NCI-H226 (cell line): ENCODE results near the gene ALG9.

ENCODE experiments used
- DNase-seq: peaks from one replicate; pipeline ENCODE4 v3.0.0-alpha.2; 2015

The ALG9 gene

GRCh38 chr11:111878849-111879636, 7.7 kb upstream of the ALG9 start, which contains the start of the genes CFAP68 and FDXACB1:
Gene CFAP68, plus strand, starts transcription at chr11:111879541. Its CDS starts 20 bp downstream, at chr11:111879561.
Gene FDXACB1, minus strand, starts transcription at chr11:111879165. Its CDS starts 33 bp downstream, at chr11:111879132.
- DNase-seq = peak; percentile 94

- no peak for DNase-seq
Measured at GRCh38 chr11:111878385-111878848, 7.0 kb upstream of the ALG9 start.

DNA sequence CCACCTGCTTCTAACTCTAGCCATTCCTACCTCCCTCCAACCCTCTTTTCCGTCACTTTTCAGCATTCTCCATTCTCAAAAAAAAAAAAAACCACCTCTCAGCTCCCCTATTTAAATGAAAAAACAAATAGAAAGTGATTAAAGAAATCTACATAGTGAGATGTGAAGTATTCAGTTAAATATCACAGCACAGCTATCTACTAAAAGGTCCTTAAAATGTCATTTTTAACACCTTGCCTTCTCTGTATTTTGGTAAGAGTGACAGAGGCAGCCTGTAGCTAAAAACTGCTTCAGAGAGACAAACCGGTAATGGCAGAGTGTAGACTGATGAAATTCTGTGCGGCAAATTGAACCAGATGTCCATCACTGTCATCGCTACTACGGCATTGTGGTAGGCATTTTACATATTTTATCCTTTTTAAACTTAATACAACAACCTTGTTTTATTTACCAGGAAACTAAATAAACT, 346 bp upstream of the ALG9 start:
- no peak for DNase-seq

DNA sequence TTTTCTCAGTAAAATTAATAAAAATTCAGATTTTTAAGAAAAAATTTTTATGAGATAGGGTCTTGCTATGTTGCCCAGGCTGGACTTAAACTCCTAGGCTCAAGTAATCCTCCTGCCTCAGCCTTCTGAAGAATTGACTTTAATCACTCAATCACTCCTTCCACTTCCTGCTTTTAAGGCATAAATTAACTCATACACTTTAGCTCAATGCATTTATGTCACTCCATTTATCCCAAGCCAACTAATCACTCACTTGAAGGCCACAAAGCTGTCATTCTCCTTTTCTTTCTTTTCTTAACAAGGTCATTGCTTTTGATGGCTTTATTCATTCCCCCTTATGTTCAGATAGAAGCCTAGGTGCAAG, 877 bp downstream of the ALG9 start:
- no peak for DNase-seq

DNA sequence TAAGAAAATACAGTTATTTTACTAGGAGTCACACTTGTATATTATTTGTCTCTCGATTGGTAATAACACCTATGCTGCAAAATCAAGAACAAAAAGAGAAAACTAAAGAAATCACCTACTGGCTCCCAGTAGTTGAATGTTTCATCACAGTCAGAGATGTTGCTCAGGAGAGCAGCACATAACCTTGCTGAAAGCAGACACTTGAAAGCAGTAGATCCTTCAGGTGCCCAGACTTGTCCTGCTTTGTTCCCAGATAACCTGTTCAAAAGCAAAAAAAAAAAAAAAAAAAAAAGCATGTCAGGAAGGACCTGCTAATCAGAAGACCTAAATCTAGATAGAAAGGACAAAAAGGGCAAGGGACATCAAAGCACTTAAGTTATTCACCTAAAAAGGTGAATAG, 1.3 kb downstream of the ALG9 start:
- no peak for DNase-seq

- DNase-seq = no peak
Measured at GRCh38 chr11:111860257-111860656, 11.1 kb downstream of the ALG9 start.

GRCh38 chr11:111855506-111855905, 15.9 kb downstream of the ALG9 start:
- DNase-seq = no peak

GRCh38 chr11:111852103-111852502, 19.3 kb downstream of the ALG9 start:
- DNase-seq = no peak

DNA sequence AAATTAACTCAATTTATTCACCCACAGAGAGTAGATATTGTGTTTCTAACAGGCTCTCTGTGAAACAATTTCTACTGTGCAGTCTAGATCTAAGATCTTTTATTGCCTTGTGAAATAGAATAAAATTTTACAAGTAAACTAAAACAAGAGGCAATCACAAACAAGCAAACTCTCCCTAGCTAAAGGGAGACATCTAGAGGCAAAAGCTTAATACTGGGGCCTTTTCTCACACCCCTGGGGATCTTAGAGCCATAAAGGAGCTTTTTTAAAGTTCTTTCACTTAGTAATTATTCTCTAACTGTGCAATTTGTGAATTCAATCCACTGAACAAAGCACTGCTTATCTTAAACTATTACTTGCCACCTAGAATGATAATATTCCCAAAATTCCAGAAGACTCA, 19.7 kb downstream of the ALG9 start:
- DNase-seq = no peak

DNA sequence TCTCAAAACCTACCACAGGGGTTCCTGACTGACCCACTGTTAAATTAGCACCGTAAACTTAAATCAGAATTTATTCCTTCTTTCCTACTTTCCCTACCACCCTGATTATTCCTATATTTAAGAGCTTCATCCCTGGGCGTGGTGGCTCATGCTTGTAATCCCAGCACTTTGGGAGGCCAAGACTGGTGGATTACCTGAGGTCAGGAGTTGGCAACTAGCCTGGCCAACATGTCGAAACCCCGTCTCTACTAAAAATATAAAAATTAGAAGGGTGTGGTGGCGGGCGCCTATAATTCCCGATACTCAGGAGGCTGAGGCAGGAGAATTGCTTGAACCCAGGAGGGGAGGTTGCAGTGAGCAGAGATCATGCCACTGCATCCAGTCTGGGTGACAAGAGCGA, 20.3 kb downstream of the ALG9 start:
- no peak for DNase-seq

DNA sequence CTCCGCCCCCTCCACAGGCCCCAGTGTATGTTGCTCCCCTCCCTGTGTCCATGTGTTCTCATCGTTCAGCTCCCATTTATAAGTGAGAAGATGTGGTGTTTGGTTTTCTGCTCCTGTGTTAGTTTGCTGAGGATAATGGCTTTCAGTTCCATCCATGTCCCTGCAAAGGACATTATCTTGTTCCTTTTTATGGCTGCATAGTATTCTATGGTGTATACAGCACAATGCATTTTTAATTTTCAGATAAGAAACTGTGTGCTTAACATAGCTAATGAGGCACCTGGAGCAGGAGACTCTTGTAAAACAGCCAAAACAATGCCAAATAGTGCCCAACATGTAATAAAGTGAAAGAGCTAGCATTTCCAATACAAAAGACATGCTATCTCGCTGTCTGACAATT, 21.8 kb downstream of the ALG9 start:
- no peak for DNase-seq

GRCh38 chr11:111846636-111847035, 24.7 kb downstream of the ALG9 start:
- DNase-seq = peak; percentile 95

DNA sequence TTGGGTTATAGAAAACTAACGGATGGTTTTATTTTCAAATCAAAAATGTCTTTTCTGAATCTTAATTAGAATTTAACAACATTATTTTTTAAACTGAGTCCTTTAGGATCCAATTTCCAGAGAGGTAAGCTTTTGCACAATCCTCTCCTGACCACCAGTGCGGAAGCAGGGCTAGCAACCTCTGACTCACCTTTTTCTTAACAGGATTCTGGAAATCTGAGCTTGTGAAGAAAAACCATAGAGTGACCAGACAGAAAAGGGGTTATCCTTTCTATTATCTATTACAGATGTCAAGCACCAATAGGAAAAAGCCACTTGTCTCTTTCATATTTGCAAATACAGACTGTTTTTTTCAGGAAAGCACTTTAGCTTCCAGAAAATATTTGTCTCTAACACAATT, 25.3 kb downstream of the ALG9 start:
- peak; percentile 92 for DNase-seq

DNA sequence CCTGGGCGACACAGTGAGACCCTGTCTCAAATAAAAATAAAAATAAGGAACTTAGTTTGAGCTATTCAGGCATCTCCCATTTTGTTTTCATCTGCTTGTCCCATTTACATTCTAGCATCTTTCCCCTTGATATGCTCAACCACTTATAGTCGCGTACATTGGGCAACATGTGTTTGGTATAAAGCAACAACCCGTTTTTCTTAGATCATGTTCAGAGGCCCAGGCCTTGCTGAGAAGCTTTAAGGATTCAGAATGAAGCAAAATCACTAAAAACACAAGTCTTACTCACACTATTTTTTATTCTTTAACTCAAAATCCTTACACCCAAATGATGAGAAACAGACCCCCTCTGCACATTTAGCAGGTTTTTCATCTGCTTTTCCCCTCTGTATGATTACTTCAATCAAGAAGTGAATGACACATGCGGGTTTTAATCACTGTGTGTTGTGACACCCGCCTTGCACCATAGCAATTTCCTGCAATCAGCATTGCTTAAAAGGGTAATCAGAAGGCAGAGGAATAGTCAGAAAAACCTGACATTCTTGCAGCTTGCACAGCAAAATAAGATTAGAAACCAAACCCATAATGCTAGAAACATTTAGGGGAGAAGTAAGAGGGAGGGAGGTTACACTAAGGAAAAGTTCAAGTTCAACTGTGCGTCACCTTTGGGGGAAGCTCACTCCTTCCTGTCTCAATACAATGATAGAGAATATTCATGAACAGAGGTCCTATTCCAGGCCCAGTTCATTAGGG, 25.9 kb downstream of the ALG9 start:
- peak; percentile 78 for DNase-seq

DNA sequence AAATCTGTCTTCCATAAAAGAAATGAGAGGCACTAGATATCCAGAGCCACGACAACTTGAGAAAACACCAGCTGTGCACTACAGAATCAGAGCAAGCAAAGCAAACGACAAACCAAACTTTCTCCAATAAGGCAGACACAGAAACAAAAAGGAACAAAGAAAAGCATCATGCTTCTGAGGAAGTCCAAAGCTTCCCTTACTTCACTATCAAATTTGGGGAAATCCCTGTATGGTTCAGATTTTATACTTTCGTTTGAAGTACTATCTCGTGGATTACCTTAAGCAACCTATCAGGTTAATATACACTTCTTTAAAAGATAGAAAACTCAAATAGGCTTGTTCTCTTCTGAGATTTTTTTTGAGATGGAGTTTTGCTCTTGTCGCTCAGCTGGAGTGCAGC, 27.7 kb downstream of the ALG9 start:
- DNase-seq = no peak

DNA sequence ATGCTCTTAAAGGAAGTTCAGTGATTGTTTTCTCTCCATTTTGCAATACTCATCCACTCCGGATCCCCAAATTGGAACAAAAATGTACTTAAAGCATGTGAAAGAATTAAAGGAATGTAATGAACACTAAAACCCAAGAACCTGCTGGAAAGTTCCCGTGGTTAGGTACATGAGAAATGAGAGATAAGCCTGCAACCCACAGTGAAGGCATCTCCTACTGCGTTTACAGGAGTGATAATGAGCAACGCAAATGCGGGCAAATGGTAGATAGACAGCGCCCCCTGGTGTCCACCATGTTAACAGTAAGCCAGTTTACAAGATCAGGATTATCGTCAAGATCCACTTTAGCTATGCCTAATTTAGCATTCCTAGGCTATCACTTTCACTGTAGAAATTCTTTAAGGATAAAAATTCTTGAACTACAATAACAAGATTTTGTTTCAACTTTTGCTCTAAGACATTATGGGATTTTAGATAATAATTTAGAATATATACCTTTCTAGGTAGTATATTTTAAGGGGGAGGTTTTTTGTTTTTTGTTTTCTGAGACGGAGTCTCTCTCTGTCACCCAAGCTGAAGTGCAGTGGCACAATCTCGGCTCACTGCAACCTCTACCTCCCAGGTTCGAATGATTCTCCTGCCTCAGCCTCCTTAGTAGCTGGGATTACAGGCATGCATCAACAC, 29.9 kb downstream of the ALG9 start:
- DNase-seq = peak; percentile 85

- DNase-seq = peak; percentile 9
Measured at GRCh38 chr11:111840143-111840542, 31.2 kb downstream of the ALG9 start.

DNA sequence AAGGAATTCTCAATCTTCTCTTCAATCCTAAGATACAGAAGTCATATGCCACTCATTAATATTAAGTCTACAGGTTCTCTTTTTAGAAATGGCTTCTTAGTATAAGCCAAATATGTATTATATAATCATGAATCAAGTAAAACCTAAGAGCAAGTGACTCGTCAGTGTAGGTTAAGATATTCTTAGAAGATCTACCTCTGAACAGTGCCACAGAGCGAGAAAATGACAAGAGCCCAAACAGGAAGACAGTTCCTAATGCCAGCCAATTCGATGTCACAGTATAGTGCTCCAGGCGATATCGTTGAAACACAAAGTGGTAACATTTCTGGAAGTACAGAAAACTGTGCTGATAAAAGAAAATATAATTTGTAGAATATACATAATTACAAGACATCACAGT, 33.3 kb downstream of the ALG9 start:
- DNase-seq = no peak

GRCh38 chr11:111837366-111837891, 34.0 kb downstream of the ALG9 start:
- no peak for DNase-seq

DNA sequence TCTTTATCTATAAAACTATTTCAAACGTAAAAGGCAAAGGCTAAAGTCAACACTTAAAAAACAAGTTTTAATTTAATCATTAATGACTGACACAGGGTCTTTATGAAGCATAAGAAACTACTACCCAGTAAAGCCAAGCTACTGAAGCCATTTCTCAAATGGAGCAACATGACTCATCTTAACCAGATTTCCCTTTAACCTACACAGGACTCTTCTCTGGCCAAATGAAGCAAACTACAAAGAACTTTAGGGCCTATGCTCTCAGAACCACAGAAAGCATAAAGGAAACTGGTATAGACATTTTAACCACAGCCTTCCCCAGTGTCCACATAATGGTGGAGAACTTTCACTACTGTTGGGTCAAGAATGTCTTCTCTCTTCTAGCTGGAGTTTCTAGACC, 34.7 kb downstream of the ALG9 start:
- DNase-seq = no peak

GRCh38 chr11:111836162-111836561, 35.2 kb downstream of the ALG9 start:
- DNase-seq = no peak

DNA sequence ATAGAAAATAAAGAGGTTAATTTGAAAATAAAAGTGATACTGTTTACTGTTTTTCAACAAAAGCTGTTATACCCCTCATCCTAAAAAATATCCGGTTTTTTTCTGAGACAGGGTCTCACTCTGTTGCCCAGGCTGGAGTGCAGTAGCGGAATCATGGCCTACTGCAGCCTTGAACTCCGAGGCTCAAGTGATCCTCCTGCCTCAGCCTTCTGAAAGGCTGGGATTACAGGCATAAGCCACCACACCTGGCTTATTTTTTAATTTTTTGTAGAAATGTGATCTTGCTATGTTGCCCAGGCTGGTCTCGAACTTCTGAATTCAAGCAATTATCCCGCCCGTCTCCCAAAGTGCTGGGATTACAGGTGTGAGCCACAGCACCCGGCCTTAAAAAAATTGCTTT, 35.7 kb downstream of the ALG9 start:
- no peak for DNase-seq
